ENCODE results near the gene RPS8.
"Not testable (repeated sequence)": the region's sequence is repeated elsewhere in the genome, so short reads cannot be mapped to it uniquely, and the experiment has no call there.

The RPS8 gene

GRCh38 chr1:44820328-44821239 lies 45.2 kb downstream of the RPS8 start:
- DNase-seq: no peak

- DNase-seq: no peak
Observed at GRCh38 chr1:44821240-44821715, 45.9 kb downstream of the RPS8 start.

GRCh38 chr1:44822131-44822701 lies 46.9 kb downstream of the RPS8 start:
- no peak for DNase-seq

- no peak for DNase-seq
Observed at GRCh38 chr1:44822981-44823451, 47.7 kb downstream of the RPS8 start.

GRCh38 chr1:44824392-44824791 lies 49.1 kb downstream of the RPS8 start:
- not testable (repeated sequence) for DNase-seq

- no peak for DNase-seq
Observed at GRCh38 chr1:44826375-44827196, 51.2 kb downstream of the RPS8 start.

GRCh38 chr1:44827197-44828002 lies 52.1 kb downstream of the RPS8 start:
- DNase-seq: no peak

GRCh38 chr1:44828003-44828651 lies 52.8 kb downstream of the RPS8 start:
- no peak for DNase-seq

Data from activated naive CD4-positive, alpha-beta T cell treated with anti-CD3 and anti-CD28 coated beads, Interleukin-2, amount 50 U/mL, for 16 hours (primary cell).